Activated naive CD4-positive, alpha-beta T cell treated with anti-CD3 and anti-CD28 coated beads, Interleukin-2, amount 50 U/mL, for 24 hours (primary cell): ENCODE measurements around the gene CD63.
A peak's percentile ranks its signal among the peaks of the same experiment; 100 is the strongest.

Source experiments
- H3K27ac Mint-ChIP-seq: one replicate; pipeline ENCODE4 v1.8.0; 2021; ENCODE audit warnings: mild to moderate bottlenecking, mixed read lengths
- H3K27me3 Mint-ChIP-seq: one replicate; pipeline ENCODE4 v1.8.0; 2021; ENCODE audit warnings: mixed read lengths
- H3K36me3 Mint-ChIP-seq: one replicate; pipeline ENCODE4 v1.8.0; 2021; ENCODE audit warnings: mixed read lengths
- H3K4me1 Mint-ChIP-seq: one replicate; pipeline ENCODE4 v1.8.0; 2021; ENCODE audit warnings: mixed read lengths
- H3K4me3 Mint-ChIP-seq: one replicate; pipeline ENCODE4 v1.8.0; 2021; ENCODE audit warnings: mild to moderate bottlenecking, mixed read lengths
- H3K9me3 Mint-ChIP-seq: one replicate; pipeline ENCODE4 v1.8.0; 2021; ENCODE audit warnings: mixed read lengths

CD63 gene

GRCh38 chr12:55706568-55707218, 22.1 kb downstream of the CD63 start:
- Mint-ChIP-seq H3K4me3 (peak overlapping the region; percentile 81), H3K27me3 (peaks cover 12% of the 10 kb centered on the region), H3K9me3 (no peaks in the 10 kb centered on the region), H3K36me3 (no peaks in the 10 kb centered on the region), H3K27ac (no peak overlapping the region), H3K4me1 (peaks cover 21% of the 10 kb centered on the region)

DNA sequence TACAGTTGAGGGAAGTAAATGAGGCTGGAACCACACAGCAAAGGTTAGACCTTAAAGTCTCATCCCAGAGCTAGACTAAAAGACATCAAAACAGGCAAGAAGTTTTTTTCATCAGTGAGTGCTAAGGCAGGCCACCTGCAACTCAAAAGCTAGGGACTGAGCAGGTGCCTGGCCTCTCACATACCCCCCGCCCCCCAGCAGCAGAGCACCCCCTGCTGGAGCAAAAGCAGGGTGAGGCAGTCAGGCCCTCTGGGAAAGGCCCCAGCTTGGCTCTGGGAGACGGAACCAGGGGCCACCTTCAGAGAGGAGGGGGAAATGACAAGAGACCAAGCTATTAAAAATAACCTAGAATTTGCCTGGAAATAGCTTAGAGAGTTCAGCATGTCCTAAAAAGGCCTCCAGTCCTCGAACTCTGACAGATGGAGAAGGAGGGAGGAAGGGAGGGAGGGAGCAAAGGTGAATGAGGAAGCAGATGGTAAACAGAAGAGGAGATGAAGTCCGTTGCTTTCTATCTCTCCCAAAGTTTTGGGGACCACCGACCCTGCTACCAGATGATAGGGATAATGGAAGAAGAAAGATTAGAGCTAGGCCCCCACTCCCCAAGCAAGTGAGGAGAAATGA, 22.9 kb downstream of the CD63 start:
- H3K27ac Mint-ChIP-seq, result no peak overlapping the region
- H3K27me3 Mint-ChIP-seq, result peaks cover 12% of the 10 kb centered on the region
- peaks cover 21% of the 10 kb centered on the region for H3K4me1 Mint-ChIP-seq
- no peaks in the 10 kb centered on the region for H3K36me3 Mint-ChIP-seq
- H3K9me3 Mint-ChIP-seq, result no peaks in the 10 kb centered on the region
- no peak overlapping the region for H3K4me3 Mint-ChIP-seq

DNA sequence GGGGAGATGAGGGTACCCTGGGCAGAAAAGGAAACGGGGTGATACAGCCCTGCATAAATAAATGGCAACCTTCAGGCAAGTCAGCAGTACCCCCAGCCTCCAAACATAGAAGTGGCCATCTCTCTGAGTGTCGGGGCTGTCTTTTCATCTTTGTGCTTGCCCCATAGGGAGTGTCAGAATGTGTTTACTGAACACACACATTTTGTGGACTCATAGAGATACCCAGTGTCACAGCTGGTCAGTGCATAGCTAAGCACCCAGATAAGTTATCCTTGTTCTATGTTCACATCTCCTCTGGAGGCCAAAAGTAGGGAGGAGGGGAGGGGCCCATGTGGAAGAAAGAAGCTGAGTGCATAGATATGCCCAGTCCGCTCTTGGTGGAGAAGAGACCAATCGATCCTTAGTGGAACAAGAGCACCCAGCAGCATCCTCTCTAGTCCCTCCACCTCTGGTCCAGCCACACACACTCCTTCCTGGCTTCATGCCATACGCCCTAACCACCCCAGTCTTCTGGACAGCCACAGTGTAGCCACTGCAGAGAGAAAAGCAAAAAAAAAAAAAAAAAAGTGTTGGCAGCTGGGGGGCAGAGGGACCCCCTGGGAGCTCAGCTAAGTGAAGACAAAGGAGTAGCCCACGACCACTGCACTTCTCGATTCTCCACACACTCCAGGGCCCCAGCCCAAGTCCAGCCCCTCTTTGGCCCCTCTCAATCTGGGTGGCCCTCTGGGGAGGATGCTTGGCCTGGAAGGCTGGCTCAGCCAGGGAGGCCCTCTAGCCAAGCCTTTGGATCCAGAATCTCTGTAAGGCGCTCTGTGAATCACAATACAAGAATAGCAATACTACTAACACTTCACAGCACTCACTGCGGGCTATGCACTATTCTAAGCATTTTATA, 23.7 kb downstream of the CD63 start:
- Mint-ChIP-seq H3K9me3 (no peaks in the 10 kb centered on the region), H3K27me3 (peaks cover 12% of the 10 kb centered on the region), H3K4me1 (peaks cover 21% of the 10 kb centered on the region), H3K4me3 (no peak overlapping the region), H3K27ac (no peak overlapping the region), H3K36me3 (no peaks in the 10 kb centered on the region)

DNA sequence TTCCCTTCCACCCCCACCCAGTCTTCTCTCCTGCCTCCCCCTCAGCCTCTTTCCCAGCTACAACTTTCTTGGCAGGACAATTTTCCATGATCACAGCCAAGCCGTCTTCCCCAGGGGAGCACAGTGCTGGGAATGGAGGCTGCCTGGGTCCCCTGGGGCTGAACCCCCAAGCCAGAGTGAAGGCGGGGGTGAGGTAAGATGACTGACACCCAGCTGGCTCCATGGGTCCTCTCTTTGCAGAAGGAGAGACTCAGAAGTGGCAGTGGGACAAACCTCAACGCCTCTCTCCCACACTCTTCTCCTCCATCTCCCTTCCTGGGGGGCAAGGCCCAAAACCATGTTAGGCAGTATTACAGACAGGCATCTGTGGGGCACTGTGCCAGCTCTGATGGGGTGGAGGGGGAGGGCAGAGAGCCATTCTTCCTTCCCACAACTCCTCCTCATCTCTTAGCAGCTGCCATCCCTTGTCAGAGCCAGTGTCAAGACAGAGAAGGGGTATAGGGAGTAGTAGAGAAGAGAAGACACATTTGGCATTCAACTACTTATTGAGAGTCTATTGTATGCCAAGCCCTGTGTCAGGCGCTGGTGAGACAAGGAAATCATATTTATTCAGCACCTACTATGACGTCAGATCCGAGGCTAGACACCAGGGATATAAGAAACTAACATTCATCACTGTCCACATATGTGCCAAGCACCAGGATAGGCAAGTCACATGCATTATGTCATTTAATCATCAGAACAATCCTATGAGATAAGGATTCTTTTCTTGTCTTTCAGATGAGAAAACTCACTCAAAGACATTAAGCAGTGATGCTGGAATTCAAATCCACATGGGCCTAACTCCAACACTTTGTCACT, 24.7 kb downstream of the CD63 start:
- H3K4me3 Mint-ChIP-seq, result no peak overlapping the region
- H3K36me3 Mint-ChIP-seq, result no peaks in the 10 kb centered on the region
- no peak overlapping the region for H3K27ac Mint-ChIP-seq
- peaks cover 19% of the 10 kb centered on the region for H3K4me1 Mint-ChIP-seq
- H3K27me3 Mint-ChIP-seq, result peaks cover 12% of the 10 kb centered on the region
- H3K9me3 Mint-ChIP-seq, result no peaks in the 10 kb centered on the region

GRCh38 chr12:55703288-55703687, 25.5 kb downstream of the CD63 start:
- no peaks in the 10 kb centered on the region for H3K9me3 Mint-ChIP-seq
- no peak overlapping the region for H3K27ac Mint-ChIP-seq
- H3K27me3 Mint-ChIP-seq, result peaks cover 6% of the 10 kb centered on the region
- no peaks in the 10 kb centered on the region for H3K36me3 Mint-ChIP-seq
- peaks cover 10% of the 10 kb centered on the region for H3K4me1 Mint-ChIP-seq
- no peak overlapping the region for H3K4me3 Mint-ChIP-seq

DNA sequence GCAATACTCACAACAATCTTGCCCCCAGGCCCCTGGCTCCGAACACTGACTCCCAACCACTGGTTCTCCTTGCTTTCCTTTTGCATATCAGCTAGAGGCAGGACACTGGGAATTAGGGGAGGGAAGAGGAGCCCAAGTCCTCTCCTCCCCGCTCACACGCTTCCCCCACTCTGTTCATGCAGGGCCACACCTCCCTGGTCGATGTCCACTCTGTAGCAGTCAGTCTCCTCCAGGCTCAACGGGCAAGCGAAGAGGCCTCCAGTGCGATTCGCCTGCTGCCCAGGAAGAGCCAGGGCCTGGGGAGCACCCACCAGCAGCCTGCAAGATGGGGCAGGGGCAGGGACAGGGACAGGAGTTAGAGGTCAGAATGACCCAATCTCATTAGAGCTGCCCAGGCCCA, 25.9 kb downstream of the CD63 start:
- Mint-ChIP-seq H3K27me3 (peaks cover 5% of the 10 kb centered on the region), H3K27ac (no peak overlapping the region), H3K36me3 (no peaks in the 10 kb centered on the region), H3K9me3 (no peaks in the 10 kb centered on the region), H3K4me3 (no peak overlapping the region), H3K4me1 (peaks cover 6% of the 10 kb centered on the region)

- H3K27ac Mint-ChIP-seq, result no peak overlapping the region
- H3K4me3 Mint-ChIP-seq, result no peak overlapping the region
- H3K27me3 Mint-ChIP-seq, result no peaks in the 10 kb centered on the region
- H3K36me3 Mint-ChIP-seq, result no peaks in the 10 kb centered on the region
- no peaks in the 10 kb centered on the region for H3K4me1 Mint-ChIP-seq
- H3K9me3 Mint-ChIP-seq, result no peaks in the 10 kb centered on the region
These were observed 28.4 kb downstream of the CD63 start for GRCh38 chr12:55700255-55701018.

GRCh38 chr12:55699471-55700055, 29.2 kb downstream of the CD63 start:
- Mint-ChIP-seq H3K4me3 (no peak overlapping the region), H3K4me1 (no peaks in the 10 kb centered on the region), H3K27ac (no peak overlapping the region), H3K9me3 (no peaks in the 10 kb centered on the region), H3K27me3 (no peaks in the 10 kb centered on the region), H3K36me3 (no peaks in the 10 kb centered on the region)

DNA sequence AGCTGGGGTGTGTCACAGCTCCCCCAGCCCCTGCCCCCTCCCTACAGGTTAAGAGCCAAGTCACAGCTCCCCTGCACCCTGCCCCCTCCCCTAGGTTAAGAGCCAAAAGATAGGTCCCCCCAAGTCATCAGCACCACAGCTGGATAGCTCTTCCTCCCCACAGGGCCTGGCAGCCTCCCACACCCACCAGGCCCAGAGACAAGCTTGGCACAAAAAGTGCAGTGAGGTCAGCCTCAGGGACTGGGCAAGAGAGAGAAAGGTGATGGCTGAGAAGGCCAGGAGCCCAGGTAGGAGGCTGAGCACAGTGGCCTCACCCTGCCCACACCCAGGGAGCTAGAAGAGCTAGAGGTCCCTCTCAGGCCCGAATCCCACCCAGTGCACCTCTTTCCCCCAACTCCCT, 29.8 kb downstream of the CD63 start:
- H3K4me1 Mint-ChIP-seq, result no peaks in the 10 kb centered on the region
- H3K4me3 Mint-ChIP-seq, result no peak overlapping the region
- no peak overlapping the region for H3K27ac Mint-ChIP-seq
- no peaks in the 10 kb centered on the region for H3K9me3 Mint-ChIP-seq
- no peaks in the 10 kb centered on the region for H3K36me3 Mint-ChIP-seq
- no peaks in the 10 kb centered on the region for H3K27me3 Mint-ChIP-seq

DNA sequence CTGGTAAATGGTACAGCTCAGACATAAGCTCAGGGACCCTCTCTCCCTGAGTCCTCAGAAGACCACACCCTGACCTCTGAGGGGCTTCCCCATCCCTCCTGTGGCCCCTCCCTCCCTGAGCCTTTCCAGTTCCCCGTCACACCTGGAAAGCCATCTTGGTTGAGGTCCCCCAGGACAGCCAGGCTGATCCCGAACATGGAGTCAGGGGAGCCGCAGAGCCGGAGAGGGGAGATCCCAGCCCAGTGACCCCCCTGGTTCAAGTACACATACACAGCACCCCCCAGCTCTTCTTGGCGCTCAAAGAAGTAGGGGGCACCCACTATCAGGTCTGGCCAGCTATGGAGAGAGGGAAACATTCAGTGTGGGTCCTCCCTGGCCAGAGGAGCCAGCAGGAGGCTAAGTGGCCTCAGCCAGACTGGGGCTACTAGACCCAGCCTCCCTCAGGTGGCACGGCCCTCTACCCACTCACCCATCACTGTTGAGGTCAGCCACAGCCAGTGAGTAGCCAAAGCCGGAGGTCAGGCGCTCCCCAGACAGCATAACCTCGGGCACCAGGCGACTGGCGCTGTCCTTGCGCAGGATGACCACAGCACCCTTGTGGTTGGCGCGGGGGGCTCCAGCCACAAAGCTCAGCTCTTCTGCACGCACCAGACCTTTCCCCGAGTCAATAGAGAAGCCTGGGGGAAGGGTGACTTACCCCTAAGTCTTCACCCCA, 30.4 kb downstream of the CD63 start:
- Mint-ChIP-seq H3K27ac (no peak overlapping the region), H3K4me1 (no peaks in the 10 kb centered on the region), H3K36me3 (no peaks in the 10 kb centered on the region), H3K9me3 (no peaks in the 10 kb centered on the region), H3K4me3 (no peak overlapping the region), H3K27me3 (no peaks in the 10 kb centered on the region)

DNA sequence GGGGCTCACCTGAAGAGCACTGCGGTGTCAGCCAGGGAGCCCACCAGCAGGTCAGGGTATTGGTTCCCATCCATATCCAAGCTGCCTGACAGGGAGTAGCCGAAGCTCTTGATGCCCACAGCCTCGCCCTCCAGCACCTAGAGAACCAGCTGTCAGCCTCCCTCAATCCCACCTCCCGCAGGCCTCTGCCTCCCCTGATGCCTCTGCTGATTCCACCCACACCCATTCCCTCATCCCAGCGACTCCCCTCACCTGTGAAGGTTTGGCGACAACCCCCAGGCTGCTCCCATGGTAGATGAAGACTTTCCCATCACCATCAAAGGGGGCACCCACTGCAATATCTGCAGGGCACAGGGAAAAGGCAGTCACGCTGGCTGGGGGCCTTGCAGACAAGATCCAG, 31.1 kb downstream of the CD63 start:
- Mint-ChIP-seq H3K27ac (no peak overlapping the region), H3K4me3 (no peak overlapping the region), H3K36me3 (no peaks in the 10 kb centered on the region), H3K9me3 (no peaks in the 10 kb centered on the region), H3K4me1 (no peaks in the 10 kb centered on the region), H3K27me3 (no peaks in the 10 kb centered on the region)

GRCh38 chr12:55696796-55697462, 31.9 kb downstream of the CD63 start:
- Mint-ChIP-seq H3K36me3 (no peaks in the 10 kb centered on the region), H3K4me3 (no peak overlapping the region), H3K4me1 (no peaks in the 10 kb centered on the region), H3K9me3 (no peaks in the 10 kb centered on the region), H3K27ac (no peak overlapping the region), H3K27me3 (no peaks in the 10 kb centered on the region)

GRCh38 chr12:55696141-55696540, 32.7 kb downstream of the CD63 start:
- no peak overlapping the region for H3K4me3 Mint-ChIP-seq
- H3K27me3 Mint-ChIP-seq, result no peaks in the 10 kb centered on the region
- H3K36me3 Mint-ChIP-seq, result no peaks in the 10 kb centered on the region
- H3K27ac Mint-ChIP-seq, result no peak overlapping the region
- H3K4me1 Mint-ChIP-seq, result no peaks in the 10 kb centered on the region
- H3K9me3 Mint-ChIP-seq, result no peaks in the 10 kb centered on the region

DNA sequence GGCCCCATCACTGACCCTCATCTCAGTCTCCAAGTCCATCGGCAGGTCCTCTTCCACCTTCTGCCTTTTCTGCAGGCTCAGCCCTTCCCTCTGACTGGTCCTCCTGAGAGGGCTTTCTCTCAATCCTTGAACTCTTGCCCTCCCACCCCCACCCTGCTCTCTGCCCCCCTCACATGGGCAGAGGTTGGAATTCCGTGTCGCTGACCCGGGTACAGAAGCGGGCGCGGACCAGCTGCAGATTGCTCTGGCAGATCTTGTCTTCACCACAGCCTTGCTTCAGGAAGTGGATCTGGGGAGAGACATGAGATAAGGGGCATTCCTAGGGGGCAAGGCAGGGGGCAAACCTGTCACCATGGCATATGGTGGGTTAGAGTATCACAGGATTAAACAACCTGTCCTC, 33.5 kb downstream of the CD63 start:
- no peaks in the 10 kb centered on the region for H3K36me3 Mint-ChIP-seq
- H3K27ac Mint-ChIP-seq, result no peak overlapping the region
- no peaks in the 10 kb centered on the region for H3K9me3 Mint-ChIP-seq
- no peaks in the 10 kb centered on the region for H3K27me3 Mint-ChIP-seq
- H3K4me1 Mint-ChIP-seq, result no peaks in the 10 kb centered on the region
- no peak overlapping the region for H3K4me3 Mint-ChIP-seq
